GM21717 (cell line): ENCODE results near the gene SLC16A14.
"Not testable (repeated sequence)": the region's sequence is repeated elsewhere in the genome, so short reads cannot be mapped to it uniquely, and the experiment has no call there.

ENCODE experiments used
- ATAC-seq: cut with Tn5 transposase; IDR thresholded peaks from one replicate; pipeline ENCODE4 v1.9.1; 2021; ENCODE audit warnings: mild to moderate bottlenecking, moderate library complexity; ENCODE audit not compliant: unreplicated experiment

SLC16A14 gene, protein sequence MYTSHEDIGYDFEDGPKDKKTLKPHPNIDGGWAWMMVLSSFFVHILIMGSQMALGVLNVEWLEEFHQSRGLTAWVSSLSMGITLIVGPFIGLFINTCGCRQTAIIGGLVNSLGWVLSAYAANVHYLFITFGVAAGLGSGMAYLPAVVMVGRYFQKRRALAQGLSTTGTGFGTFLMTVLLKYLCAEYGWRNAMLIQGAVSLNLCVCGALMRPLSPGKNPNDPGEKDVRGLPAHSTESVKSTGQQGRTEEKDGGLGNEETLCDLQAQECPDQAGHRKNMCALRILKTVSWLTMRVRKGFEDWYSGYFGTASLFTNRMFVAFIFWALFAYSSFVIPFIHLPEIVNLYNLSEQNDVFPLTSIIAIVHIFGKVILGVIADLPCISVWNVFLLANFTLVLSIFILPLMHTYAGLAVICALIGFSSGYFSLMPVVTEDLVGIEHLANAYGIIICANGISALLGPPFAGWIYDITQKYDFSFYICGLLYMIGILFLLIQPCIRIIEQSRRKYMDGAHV

DNA sequence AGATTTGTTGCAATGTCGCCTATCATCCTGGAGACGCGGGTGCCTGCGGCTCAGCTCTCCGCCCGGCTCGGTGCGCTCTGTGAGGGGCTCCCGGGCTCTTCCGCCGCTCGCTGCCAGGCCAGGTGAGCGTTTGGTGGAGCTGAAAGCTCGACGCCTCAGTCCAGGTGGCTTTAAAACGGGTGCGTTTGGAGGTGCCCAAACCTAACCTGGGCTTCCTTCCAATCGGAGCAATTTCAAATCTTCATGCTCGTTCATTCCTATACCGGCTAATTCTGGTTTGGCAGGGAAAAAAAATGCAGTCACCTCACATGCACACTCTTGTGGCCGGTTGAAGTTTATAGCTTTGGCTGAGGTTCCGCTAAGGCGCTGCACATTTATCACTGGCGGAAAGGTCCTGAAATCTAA lies at the start of gene SLC16A14:
SLC16A14 (minus strand) TSS at position 274 of the 405 bp plus-strand sequence. CDS start 9,572 bp downstream, outside the sequence.
- no peak for ATAC-seq

DNA sequence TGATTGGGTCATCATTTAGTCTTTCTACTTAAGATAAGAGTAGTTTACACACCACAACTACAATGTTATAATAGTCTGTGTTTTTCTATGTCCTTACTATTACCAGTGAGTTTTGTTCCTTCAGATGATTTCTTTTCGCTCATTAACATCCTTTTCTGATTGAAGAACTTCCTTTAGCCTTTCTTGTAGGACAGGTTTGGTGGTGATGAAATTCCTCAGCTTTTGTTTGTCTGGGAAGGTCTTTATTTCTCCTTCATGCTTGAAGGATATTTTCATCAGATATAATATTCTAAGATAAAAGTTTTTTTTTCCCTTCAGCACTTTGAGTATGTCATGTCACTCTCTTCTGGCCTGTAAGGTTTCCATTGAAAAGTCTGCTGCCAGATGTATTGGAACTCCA lies 38.0 kb upstream of the SLC16A14 start:
- no peak for ATAC-seq

DNA sequence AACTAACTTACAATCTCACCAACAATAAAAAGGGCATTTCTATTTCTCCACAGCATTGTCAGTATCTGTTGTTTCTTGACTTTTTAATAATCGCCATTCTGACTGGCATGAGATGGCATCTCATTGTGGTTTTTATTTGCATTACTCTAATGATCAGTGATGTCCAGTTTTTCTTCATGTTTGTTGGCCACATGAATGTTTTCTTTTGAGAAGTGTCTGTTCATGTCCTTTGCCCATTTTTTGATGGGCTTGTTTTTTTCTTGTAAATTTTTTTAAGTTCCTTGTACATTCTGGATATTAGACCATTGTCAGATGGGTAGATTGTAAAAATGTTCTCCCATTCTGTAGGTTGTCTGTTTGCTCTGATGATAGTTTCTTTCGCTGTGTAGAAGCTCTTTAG lies 33.2 kb upstream of the SLC16A14 start:
- ATAC-seq = not testable (repeated sequence)

DNA sequence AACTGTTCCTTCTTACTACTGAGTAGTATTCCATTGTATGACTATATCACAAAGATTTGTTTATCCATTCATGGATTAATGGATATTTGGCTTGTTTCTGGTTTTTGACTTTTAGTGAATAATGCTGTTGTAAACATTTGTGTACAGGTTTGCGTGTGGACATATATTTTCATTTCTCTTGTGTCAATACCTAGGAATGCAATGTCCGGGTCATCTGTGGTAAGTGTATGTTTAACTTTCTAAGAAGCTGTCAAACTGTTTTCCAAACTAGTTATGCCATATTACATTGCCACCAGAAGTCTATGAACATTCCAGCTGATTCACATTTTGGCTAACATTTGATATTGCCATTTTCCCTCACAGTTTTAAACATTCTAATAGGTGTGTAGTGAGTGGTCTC lies 29.1 kb upstream of the SLC16A14 start:
- ATAC-seq = no peak

DNA sequence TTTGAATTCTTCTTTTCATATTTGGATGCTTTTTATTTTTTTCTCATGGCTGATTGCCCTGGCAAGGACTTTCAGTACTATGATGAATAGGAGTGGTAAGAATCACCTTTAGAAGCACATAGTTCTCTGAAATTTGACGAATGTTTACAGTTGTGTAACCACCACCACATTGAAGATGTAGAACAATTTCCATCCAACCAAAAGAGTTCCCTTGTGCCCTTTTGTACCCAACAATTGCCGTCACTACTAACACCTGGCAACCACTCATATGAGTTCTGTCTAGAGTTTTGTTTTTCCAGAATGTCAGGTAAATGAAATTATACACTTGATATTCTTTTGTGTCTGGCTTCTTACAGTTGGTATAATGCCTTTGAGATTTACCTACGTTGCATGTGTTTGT lies 28.7 kb upstream of the SLC16A14 start:
- ATAC-seq = no peak

DNA sequence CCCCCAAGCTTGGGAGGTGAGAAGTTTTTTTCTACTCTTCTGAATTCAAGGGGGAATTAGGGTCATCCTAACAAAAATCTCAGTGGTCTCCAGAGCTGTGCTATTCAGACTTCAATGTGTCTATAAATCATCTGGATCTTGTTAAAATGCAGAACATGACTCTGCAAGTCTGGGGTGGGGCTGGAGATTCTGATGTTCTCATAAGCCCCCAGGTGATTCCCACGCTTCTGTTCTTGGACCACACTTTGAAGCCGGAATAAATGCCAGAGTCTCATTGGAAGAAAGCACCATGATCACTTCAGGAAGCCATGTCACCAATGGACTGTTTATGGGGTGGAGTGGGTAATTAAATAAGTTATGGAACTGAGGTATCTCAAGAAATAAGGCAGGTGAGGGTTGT lies 22.2 kb upstream of the SLC16A14 start:
- no peak for ATAC-seq

DNA sequence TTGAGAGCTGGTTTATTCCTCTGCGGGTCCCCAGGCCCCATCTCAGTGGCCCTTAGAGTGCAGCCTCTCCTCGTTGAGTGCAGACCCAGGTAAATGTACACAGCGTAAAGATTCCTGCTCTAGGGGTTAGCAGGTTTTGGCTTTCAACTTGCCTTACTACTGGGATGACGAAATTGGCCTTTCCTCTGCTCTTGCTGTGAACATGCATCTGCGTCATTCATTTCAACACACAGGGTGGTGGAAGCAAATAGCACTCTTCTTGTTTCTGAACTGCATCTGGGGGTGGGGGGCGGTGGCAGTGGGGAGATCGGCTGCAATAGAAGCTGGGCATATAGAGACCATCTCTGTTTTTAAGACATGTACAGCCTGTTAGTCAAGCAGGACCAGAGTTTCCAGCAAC lies 16.5 kb upstream of the SLC16A14 start:
- ATAC-seq = no peak

DNA sequence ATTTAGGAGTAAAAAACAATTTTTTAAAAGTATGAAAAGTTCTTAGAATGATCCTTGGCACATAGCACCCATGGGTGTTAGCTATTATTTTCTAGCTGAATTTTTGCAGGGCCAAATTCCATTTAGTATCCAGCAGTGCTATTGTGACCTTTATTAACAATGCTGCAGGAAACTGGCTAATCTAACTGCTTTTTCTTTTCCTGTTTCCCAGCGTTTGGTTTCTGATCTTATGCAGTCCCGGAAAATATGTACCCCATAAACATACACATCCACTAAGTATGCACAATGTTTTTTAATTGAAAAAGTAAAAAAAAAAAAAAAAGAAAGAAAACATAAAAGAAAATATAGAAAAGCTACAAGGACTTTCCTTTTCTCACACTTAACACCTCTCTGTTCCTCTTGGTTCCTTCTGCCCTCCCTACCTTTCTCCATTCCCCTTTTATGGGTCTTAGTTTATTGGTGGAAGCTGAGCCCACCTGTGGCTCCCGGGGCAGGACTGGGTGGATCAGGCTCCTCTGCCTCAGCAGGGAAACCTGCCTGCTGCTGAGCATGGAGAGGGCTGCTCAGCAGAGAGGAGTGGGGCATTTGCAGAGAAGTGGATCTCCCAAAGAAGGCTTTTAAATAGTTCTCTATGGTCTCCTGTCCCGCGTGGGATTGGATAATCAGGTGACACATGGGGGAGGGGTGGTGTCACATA lies 9.3 kb upstream of the SLC16A14 start:
- ATAC-seq = no peak

DNA sequence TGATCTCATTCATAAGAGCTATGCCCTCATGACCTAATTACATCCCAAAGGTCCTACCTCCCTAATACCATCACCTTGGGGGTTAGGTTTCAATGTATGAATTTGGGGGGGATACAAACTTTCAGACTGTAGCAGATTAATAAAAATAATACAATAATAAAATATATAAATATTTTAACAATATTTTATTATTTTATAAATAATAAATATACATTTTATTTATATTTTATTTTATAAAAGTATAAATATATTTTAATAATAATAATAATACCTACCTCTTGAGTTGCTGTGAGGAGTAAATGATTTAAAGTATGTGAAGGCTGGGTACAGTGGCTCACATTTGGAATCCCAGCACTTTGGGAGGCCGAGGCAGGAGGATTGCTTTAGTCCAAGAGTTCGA lies 8.1 kb upstream of the SLC16A14 start:
- no peak for ATAC-seq

DNA sequence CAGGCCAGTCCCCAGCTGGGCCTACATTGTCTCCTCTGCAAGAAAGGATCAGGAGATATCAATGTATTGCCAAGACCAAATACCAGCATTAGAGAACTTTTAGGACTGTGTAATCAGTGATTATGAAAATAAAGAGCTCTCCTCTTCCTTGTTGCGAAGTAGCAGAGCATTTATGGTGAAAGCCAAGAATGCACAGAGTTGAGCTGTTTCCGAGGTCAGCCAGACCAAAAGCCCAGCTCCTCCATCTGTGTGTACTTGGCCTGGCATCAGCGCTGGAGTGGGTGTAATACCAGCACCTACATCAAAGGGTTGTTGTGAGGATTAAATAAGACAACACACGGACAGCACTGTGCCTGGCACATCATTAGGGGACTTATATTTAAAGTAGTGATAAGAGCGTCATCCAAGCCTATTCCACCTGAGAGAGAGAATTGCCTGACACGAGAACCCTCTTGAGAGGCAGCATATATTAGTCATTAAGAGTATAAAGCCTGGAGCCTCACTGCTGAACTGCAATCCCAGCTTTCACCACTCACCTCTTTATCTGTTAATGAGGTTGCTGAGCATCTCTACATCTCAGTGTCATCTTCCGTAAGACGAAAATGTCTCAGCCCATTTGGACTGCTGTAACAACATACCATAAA lies 7.4 kb upstream of the SLC16A14 start:
- ATAC-seq = no peak

DNA sequence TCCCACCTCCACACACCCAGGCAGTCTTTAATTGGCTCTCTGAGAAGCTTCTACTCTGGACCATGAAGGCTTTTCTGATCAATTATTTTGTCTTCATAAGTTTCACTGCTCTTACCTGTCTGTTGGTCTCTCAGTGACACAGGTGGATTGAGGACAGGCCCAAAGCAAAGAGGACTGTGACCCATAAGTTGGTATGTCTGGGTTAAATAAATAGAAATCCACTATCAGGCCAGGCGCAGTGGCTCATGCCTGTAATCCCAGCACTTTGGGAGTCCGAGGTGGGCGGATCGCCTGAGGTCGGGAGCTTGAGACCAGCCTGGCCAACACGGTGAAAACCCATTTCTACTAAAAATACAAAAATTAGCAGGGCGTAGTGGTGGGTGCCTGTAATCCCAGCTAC lies 2.7 kb upstream of the SLC16A14 start:
- ATAC-seq = no peak

DNA sequence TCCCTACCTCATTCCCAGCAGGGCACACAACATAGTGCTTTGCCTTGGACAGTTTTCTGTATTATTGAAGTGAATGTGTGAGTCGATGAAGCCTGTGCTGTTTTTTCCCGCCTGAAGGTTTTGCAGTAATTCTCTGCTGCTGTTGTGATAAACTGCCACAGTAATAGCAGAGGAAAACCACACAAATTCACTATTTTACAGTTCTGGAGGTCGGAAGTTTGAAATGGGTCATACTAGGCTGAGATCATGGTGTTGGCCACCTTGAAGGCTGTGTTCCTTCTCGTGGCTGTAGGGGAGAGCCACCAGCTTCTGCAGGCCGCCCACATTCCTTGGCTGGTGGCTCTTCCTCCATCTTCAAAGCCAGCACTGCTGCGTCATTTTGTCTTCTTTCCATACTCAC lies 678 bp upstream of the SLC16A14 start:
- ATAC-seq = no peak

DNA sequence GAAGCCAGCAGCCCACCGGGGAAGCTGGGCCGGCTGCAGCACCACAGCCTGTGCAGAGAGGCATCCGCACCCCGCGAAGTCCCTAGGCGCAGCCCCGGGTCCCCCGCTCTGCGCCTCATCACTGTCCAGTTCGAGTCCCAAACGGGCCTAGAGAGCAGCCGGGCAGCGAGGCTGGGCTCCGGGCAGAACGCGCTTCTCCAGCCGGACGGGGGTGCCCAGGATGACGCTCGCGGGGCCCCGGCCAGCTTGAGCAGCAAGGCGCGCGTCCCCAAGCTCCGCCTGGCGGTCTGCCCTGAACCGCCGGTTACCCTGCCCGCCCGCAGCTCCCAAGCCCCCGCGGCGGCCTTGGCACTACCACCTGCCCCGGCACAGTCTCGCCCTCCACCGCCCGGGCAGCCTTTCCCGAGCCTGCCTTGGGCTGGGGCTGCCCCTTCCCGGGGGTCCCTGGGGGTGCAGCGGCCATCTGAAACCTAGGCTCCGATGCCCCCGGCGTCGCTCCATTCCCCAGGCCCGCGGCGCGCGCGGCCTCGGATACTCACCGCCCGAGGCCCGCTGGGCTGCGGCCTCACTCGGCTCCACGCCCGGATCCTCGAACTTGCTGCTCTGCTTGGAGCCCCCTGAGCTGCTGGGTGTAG lies 591 bp downstream of the SLC16A14 start:
- no peak for ATAC-seq

DNA sequence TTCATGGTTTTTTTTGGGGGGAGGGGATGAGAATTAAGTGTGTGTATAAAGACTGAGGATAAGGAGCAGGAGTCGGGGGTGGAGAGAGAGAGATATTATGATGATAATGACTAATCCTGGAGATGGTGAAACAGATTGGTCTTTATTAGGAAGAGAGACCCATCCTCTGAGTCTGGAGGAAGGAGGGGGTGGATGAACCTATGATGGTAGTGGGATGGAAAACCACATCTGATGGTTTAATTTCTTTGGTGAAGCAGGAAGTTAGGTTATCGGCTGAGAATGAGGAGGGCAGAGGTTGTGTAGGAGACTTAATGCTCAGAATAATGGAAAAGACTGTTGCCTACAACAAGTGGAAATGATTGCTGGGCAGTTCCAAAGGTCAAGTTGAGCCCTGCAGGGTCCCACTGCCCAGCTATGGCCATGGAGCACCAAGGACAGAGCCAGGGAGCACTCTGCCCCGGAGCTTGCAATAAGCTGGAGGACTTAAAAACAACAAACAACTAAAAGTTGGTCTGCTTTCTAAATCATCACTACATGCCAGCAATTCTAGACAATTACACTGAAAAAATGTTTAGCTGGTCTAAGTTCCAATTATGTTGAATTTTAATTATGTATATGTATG lies 7.9 kb downstream of the SLC16A14 start:
- ATAC-seq = no peak

DNA sequence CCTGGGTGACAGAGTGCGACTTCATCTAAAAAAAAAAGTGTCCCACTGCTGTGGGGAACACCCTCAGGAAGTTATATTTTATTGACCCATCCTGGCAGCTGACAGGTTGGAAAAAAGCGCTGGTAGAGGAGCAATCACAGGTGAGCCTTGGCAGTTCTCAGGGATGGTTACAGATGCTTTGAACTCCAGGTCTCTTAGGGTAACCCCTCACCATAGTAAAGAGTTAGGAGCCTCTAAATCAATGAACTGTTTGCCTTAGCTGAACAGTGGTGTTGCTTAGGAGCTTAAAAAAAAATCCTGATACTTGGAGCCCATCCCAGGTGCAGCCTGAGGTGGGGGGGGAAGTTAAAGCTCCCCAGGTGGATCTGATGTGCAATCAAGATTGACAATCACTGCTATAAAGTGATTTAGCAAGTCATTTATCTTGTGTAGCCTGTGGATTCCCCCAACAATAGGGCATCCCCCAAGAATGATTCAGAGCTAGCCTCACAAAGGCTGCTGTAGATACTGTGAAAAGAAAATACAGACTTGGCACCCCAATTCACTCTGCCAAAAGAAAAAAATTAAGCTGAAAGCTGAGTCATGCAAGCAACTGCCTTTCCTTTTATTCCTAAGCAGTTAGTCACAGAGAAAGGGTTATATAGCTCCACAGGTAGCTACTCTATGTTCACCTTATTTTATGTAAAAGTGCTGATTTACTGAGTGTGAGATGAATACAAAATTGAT lies 14.8 kb downstream of the SLC16A14 start:
- ATAC-seq = no peak

DNA sequence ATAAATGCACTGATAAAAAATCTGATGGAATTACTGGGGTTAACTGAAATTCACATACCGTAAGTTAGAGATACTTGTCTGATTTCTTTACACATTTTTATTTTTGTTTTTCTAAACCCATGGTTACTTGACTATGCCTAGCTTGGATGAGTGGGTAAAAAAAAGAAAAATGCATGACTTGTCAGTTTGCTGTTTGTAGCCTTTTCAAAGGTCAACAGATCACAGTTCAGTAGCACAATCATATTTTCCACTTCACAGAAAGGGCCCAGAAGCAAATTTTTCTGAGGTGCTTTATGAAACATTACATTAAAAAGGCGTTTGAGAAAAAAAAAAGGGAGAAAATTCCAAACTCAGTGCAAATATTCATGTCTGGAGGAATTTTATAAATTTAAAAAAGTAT lies 16.4 kb downstream of the SLC16A14 start:
- ATAC-seq = no peak

DNA sequence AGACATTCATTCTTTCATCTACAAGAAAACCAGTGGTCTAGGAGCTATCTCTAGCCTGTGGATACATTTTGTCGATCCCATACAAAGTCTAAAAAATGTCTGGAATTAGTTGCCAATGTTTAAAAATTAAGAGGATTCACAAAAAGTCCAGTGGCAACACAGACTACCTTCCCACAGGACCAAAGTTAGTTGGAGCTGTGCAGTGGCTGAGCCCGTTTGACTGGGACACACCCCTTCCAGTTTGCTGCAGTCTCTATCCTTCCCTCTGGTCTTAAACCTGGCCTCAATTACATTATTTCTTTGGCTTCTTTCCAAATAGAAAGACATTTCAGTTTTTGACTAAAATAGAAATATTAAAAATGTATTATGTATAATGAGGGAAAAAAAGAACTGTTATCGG lies 18.6 kb downstream of the SLC16A14 start:
- ATAC-seq = no peak

DNA sequence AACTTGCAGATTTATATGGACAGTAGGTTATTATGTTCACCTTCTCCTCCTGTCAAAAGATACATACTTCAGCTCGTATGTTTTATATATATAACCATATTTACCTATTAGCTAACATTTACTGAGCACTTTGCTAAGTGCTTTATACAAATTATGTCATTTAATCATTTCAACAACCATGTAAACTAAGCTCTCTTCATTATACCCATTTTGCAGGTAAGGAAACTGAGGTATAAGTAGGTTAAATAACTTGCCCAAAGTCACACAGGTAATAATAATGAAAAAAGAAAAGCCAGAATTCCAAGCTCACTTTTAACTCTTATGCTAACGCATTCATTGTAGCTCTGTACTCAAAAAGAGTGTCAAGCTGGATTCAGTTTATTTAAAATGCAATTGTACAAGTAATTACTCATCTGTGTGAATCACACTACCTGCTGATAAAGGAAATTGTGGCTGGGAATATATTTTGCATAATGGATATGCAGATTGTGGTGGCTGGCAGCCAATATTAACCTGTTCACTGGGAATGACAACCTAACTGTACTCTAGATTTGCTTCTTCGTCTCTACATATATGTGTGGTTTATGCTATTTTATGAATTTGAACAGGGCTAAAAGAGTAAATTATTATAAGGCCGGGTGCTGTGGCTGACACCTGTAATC lies 20.6 kb downstream of the SLC16A14 start:
- no peak for ATAC-seq

DNA sequence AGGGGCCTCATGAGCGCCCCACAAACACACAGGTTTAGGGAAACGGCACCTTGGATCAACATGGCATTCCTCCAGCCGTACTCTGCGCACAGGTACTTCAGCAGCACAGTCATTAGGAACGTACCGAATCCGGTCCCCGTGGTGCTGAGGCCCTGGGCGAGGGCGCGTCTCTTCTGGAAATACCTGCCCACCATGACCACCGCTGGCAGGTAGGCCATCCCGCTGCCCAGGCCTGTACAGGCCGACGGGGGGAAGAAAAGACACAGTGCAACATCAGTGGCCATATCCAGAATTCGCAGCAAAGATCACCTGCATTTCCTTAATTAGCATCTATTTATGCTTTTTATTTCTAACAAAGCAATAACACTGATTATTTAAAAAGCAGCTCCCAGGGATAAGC lies 22.2 kb downstream of the SLC16A14 start:
- no peak for ATAC-seq

DNA sequence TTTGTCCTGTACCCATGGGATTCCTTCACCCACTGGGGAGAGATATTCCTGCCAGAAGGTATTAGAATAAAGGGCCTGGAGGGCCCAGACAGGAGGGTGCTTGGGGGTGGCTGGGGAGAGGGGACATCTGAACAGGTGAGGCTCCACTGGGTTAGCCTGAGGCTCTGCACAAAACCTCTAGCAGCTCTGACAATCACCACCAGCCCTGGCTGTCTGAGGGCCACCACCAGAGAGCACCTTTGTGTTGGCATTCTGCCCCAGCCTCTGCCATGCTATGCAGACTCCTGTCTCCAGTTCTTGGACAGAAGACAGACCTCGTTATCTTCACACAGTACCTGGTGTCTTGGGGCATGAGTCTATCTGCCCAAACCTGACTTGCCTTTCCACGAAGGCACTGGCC lies 25.3 kb downstream of the SLC16A14 start:
- ATAC-seq = no peak
